Thoracic aorta (tissue), 2 donors: ENCODE data around the gene RAET1E. TPM values are rescaled to one million over a fixed set of nuclear protein-coding genes. Genes with fewer than 3 reads are reported as not detected.

Experiments
- ATAC-seq: fragments of 150-250 bp; one replicate; pipeline ENCODE4 v1.8.0; 2017; ENCODE audit warnings: low read depth; ENCODE audit not compliant: insufficient number of reproducible peaks, low FRiP score
- DNase-seq: peaks from one replicate; pipeline ENCODE4 v3.0.0-alpha.2; 2020; ENCODE audit warnings: low spot score
- H3K27ac ChIP-seq, 2 donors: fragments of 200-600 bp; sonication (generic); 1 replicate in 1 of 2; 2 replicates in 1 of 2; pipeline ENCODE4 v1.5.1; 2016; ENCODE audit warnings: mild to moderate bottlenecking in 2 of 2, moderate library complexity in 2 of 2
- H3K27me3 ChIP-seq: fragments of 200-600 bp; sonication (generic); replicated peaks from 2 replicates; pipeline ENCODE4 v1.6.0; 2016; ENCODE audit warnings: mild to moderate bottlenecking; ENCODE audit not compliant: insufficient read depth
- H3K36me3 ChIP-seq: fragments of 200-600 bp; sonication (generic); one replicate; pipeline ENCODE4 v1.5.1; 2016
- H3K4me1 ChIP-seq, 2 donors: fragments of 200-600 bp; sonication (generic); 1 replicate in 1 of 2; 2 replicates in 1 of 2; pipeline versions ENCODE4 v1.5.1 to v1.6.0; 2016; ENCODE audit warnings: low read depth in 2 of 2, mild to moderate bottlenecking in 1 of 2; ENCODE audit not compliant: control insufficient read depth in 1 of 2
- H3K4me3 ChIP-seq: fragments of 200-600 bp; sonication (generic); 2 replicates; pipeline ENCODE4 v1.5.1; 2016; ENCODE audit warnings: mild to moderate bottlenecking
- H3K9me3 ChIP-seq: fragments of 200-600 bp; sonication (generic); 2 replicates; pipeline ENCODE4 v1.5.1; 2016
- CTCF ChIP-seq: fragments of 200-600 bp; sonication (generic); IDR thresholded peaks from one replicate; pipeline ENCODE4 v1.5.1; 2019; ENCODE audit warnings: antibody characterized with exemption
- total RNA-seq, 2 donors: library from RNA; depleted of rRNA; stranded (reverse); fragments of >200 nt; gene quantifications; one replicate each; pipeline versions ENCODE4 v1.1.0 to v1.2.3, GENCODE V29; 2016

The RAET1E gene
- total RNA-seq, 2 donors from 2014 or later: not detected

- Histone ChIP-seq H3K4me1 (peaks cover 12 to 21% of the 10 kb centered on the region in 2 donors), H3K9me3 (no peaks in the 10 kb centered on the region), H3K27ac (no peak overlapping the region), H3K36me3 (no peaks in the 10 kb centered on the region), H3K4me3 (no peak overlapping the region), H3K27me3 (no peaks in the 10 kb centered on the region)
- TF ChIP-seq CTCF: no peak
- DNase-seq: no peak
- ATAC-seq: no peak
Measured at GRCh38 chr6:149900620-149901443, 2.9 kb upstream of the RAET1E start.

- H3K4me3 ChIP-seq: no peak overlapping the region
- TF ChIP-seq CTCF: no peak
- ATAC-seq (no peak), DNase-seq (no peak)
- no peaks in the 10 kb centered on the region for H3K9me3 ChIP-seq
- peaks cover 19 to 28% of the 10 kb centered on the region in 2 donors for H3K4me1 ChIP-seq
- no peaks in the 10 kb centered on the region for H3K27me3 ChIP-seq
- H3K36me3 ChIP-seq: no peaks in the 10 kb centered on the region
- H3K27ac ChIP-seq: no peak overlapping the region
Measured at GRCh38 chr6:149899926-149900619, 2.2 kb upstream of the RAET1E start.

- Histone ChIP-seq H3K36me3 (no peaks in the 10 kb centered on the region), H3K27me3 (no peaks in the 10 kb centered on the region), H3K4me3 (no peak overlapping the region), H3K4me1 (peaks cover 19 to 34% of the 10 kb centered on the region in 2 donors), H3K9me3 (no peaks in the 10 kb centered on the region), H3K27ac (no peak overlapping the region)
- ATAC-seq (no peak), DNase-seq (no peak)
- no peak for TF ChIP-seq CTCF
Measured at GRCh38 chr6:149899486-149899885, 1.6 kb upstream of the RAET1E start.

- Histone ChIP-seq H3K4me3 (no peak overlapping the region), H3K4me1 (peaks cover 19 to 34% of the 10 kb centered on the region in 2 donors), H3K36me3 (no peaks in the 10 kb centered on the region), H3K27me3 (no peaks in the 10 kb centered on the region), H3K27ac (no peak overlapping the region), H3K9me3 (no peaks in the 10 kb centered on the region)
- DNase-seq (no peak), ATAC-seq (no peak)
- TF ChIP-seq CTCF: no peak
Measured at GRCh38 chr6:149898966-149899365, 1.1 kb upstream of the RAET1E start.

GRCh38 chr6:149897015-149897697, 757 bp downstream of the RAET1E start:
- TF ChIP-seq CTCF: no peak
- DNase-seq: peak; percentile 83
- H3K9me3 ChIP-seq: no peaks in the 10 kb centered on the region
- peak; percentile 76 for ATAC-seq
- H3K27me3 ChIP-seq: no peaks in the 10 kb centered on the region
- H3K4me1 ChIP-seq: peaks cover 19 to 34% of the 10 kb centered on the region in 2 donors
- H3K36me3 ChIP-seq: no peaks in the 10 kb centered on the region
- peak overlapping the region; percentile 60 for H3K4me3 ChIP-seq
- peak overlapping the region; percentile 42 to 73 for H3K27ac ChIP-seq
